A549 (cell line): ENCODE measurements around the gene STXBP6. TPM values are rescaled to one million over a fixed set of nuclear protein-coding genes. Genes with fewer than 3 reads are reported as not detected.

ENCODE experiments used
- ATAC-seq, 2 experiments: fragments of 200-7000 bp in 1 of 2; fragments of >200 bp in 1 of 2; cut with Nextera tagmentation in 1 of 2; cut with Tn5 transposase in 1 of 2; 3 replicates each; pipeline versions ENCODE4 v1.8.0 to v1.9.1; 2018 to 2020; ENCODE audit warnings: mild to moderate bottlenecking in 1 of 2, moderate library complexity in 1 of 2
- CTCF ChIA-PET: fragments of 300-600 bp; sonication (Branson Sonifier 250); formaldehyde crosslinking; extraction: SDS; loops from one replicate; lab custom pipeline; 2021; ENCODE audit warnings: antibody characterized with exemption, inconsistent platforms; lab: Yijun Ruan, JAX
- POLR2A ChIA-PET: fragments of 350-600 bp; formaldehyde crosslinking; extraction: SDS; loops from one replicate; lab custom pipeline; 2021; ENCODE audit warnings: antibody characterized with exemption, inconsistent platforms; lab: Yijun Ruan, JAX
- DNase-seq, 2 experiments: peaks; one replicate each; pipeline versions ENCODE4 v3.0.0 to v3.0.0-alpha.2; 2011 to 2016; ENCODE audit warnings: low read depth in 1 of 2, low spot score in 1 of 2
- FAIRE-seq: peaks from 2 replicates; lab custom pipeline; 2011; peaks lifted over from hg19 to GRCh38; lab: Jason Lieb, UNC
- H3K27ac ChIP-seq, 2 experiments: fragments of >200 bp; sonication (Bioruptor Twin); formaldehyde crosslinking; 3 replicates each; pipeline ENCODE4 v1.5.1; 2016 to 2017
- H3K4me1 ChIP-seq: fragments of >200 bp; sonication (Bioruptor Twin); formaldehyde crosslinking; 3 replicates; pipeline ENCODE4 v1.6.1; 2016
- H3K4me2 ChIP-seq: fragments of >200 bp; sonication (Bioruptor Twin); formaldehyde crosslinking; 3 replicates; pipeline ENCODE4 v1.6.1; 2016
- H3K4me3 ChIP-seq: fragments of >200 bp; sonication (Bioruptor Twin); formaldehyde crosslinking; 3 replicates; pipeline ENCODE4 v1.5.1; 2016
- H3K9me3 ChIP-seq: fragments of >200 bp; sonication (Bioruptor Twin); formaldehyde crosslinking; 3 replicates; pipeline ENCODE4 v1.6.1; 2016
- CHD2 ChIP-seq: fragments of 150-350 bp; IDR thresholded peaks from 2 replicates; pipeline ENCODE4 v1.6.1; 2014; ENCODE audit warnings: low read length; ENCODE audit not compliant: partially characterized antibody
- CTCF ChIP-seq: fragments of >200 bp; sonication (Bioruptor Twin); formaldehyde crosslinking; IDR thresholded peaks from 3 replicates; pipeline ENCODE4 v1.5.1; 2016
- EHF ChIP-seq: fragments of 250-450 bp; sonication (Bioruptor Pico); IDR thresholded peaks from 2 replicates; pipeline ENCODE4 v1.5.0; 2020; ENCODE audit warnings: mild to moderate bottlenecking
- ESRRA ChIP-seq: fragments of 150-350 bp; IDR thresholded peaks from 2 replicates; pipeline ENCODE4 v1.6.1; 2014; ENCODE audit warnings: mild to moderate bottlenecking, low read length, borderline replicate concordance
- FOSB ChIP-seq: fragments of 250-450 bp; sonication (Bioruptor Pico); IDR thresholded peaks from 2 replicates; pipeline ENCODE4 v1.5.0; 2020; ENCODE audit warnings: mild to moderate bottlenecking, moderate library complexity
- FOXS1 ChIP-seq: fragments of 250-450 bp; sonication (Bioruptor Pico); IDR thresholded peaks from 2 replicates; pipeline ENCODE4 v1.5.0; 2020; ENCODE audit warnings: mild to moderate bottlenecking, moderate library complexity
- HDAC2 ChIP-seq: fragments of 200-600 bp; sonication (generic); IDR thresholded peaks from 2 replicates; pipeline ENCODE4 v1.6.1; 2016
- HOXB13 ChIP-seq: fragments of 250-450 bp; sonication (Bioruptor Pico); IDR thresholded peaks from 2 replicates; pipeline ENCODE4 v1.5.0; 2020; ENCODE audit warnings: low read depth, mild to moderate bottlenecking, moderate library complexity
- HOXB5 ChIP-seq: fragments of 250-450 bp; sonication (Bioruptor Pico); IDR thresholded peaks from 2 replicates; pipeline ENCODE4 v1.5.0; 2020; ENCODE audit warnings: mild to moderate bottlenecking, moderate library complexity
- JUN ChIP-seq, 2 experiments: fragments of >200 bp; sonication (Bioruptor Twin); formaldehyde crosslinking; IDR thresholded peaks; 2 replicates in 1 of 2; 3 replicates in 1 of 2; pipeline ENCODE4 v1.6.1; 2016 to 2017
- KDM1A ChIP-seq: fragments of 200-600 bp; sonication (generic); IDR thresholded peaks from 2 replicates; pipeline ENCODE4 v1.6.1; 2016; ENCODE audit warnings: low read depth, mild to moderate bottlenecking
- KDM5A ChIP-seq: fragments of 200-600 bp; sonication (generic); IDR thresholded peaks from 2 replicates; pipeline ENCODE4 v1.6.1; 2016; ENCODE audit warnings: antibody characterized with exemption, mild to moderate bottlenecking
- MYC ChIP-seq: IDR thresholded peaks from 2 replicates; pipeline ENCODE4 v1.6.1; 2012; ENCODE audit warnings: mild to moderate bottlenecking, inconsistent platforms, low read length, improper control_type of control experiment, borderline replicate concordance
- NFE2L2 ChIP-seq: fragments of 150-350 bp; conservative IDR thresholded peaks from 2 replicates; pipeline ENCODE4 v1.6.1; 2014; ENCODE audit warnings: low read length
- RAD21 ChIP-seq, 2 experiments: fragments of >200 bp in 1 of 2; sonication (Bioruptor Twin) in 1 of 2; formaldehyde crosslinking in 1 of 2; IDR thresholded peaks in 1 of 2; conservative IDR thresholded peaks in 1 of 2; 2 replicates in 1 of 2; 3 replicates in 1 of 2; pipeline ENCODE4 v1.6.1; 2012 to 2018; ENCODE audit warnings: inconsistent platforms in 1 of 2
- REST ChIP-seq: fragments of 200-600 bp; sonication (generic); IDR thresholded peaks from 2 replicates; pipeline ENCODE4 v1.6.1; 2016; ENCODE audit warnings: antibody characterized with exemption, mild to moderate bottlenecking, moderate library complexity
- RFX5 ChIP-seq: fragments of 450-650 bp; IDR thresholded peaks from 2 replicates; pipeline ENCODE4 v1.7.1; 2014; ENCODE audit warnings: antibody characterized with exemption, mild to moderate bottlenecking, moderate library complexity
- SMC3 ChIP-seq: fragments of >200 bp; sonication (Bioruptor Twin); formaldehyde crosslinking; IDR thresholded peaks from 3 replicates; pipeline ENCODE4 v1.6.1; 2018; ENCODE audit warnings: inconsistent platforms
- TFCP2L1 ChIP-seq: fragments of 250-450 bp; sonication (Bioruptor Pico); IDR thresholded peaks from 2 replicates; pipeline ENCODE4 v1.5.0; 2021; ENCODE audit warnings: mild to moderate bottlenecking
- USF2 ChIP-seq: fragments of 450-650 bp; IDR thresholded peaks from 2 replicates; pipeline ENCODE4 v1.6.1; 2014; ENCODE audit warnings: antibody characterized with exemption
- ZSCAN20 ChIP-seq: fragments of 250-450 bp; sonication (Bioruptor Pico); IDR thresholded peaks from 2 replicates; pipeline ENCODE4 v1.8.0; 2022; ENCODE audit warnings: mild to moderate bottlenecking, moderate library complexity
- WGBS: methylation state at CpG from one replicate; pipeline ENCODE4 v1.1.6; 2017; ENCODE audit errors: missing lambda C conversion rate; 5-methylcytosine and 5-hydroxymethylcytosine counted together
- polyA plus RNA-seq, 4 experiments: library from polyadenylated mRNA; depleted of rRNA in 3 of 4; stranded (reverse); fragments of >200 nt; fragmentation: RNase III in 1 of 4; extraction: RNeasy Plus Mini Kit Qiagen cat#74134 plus additional on column Dnase treatment in 1 of 4; gene quantifications; 2 replicates in 3 of 4; 3 replicates in 1 of 4; pipeline ENCODE4 v1.2.3, GENCODE V29; 2011 to 2017

The STXBP6 gene
- polyA plus RNA-seq, 2 of the 4 experiments (the other 2 are of a cell fraction): 1.7 to 6.3 TPM

GRCh38 chr14:24993631-24994030 is 56.3 kb downstream of the STXBP6 start:
- Histone ChIP-seq H3K9me3 (no peaks in the 10 kb centered on the region), H3K4me3 (no peak overlapping the region), H3K4me2 (no peak overlapping the region), H3K27ac (no peak overlapping the region)
- FAIRE-seq (no peak), ATAC-seq (no peak)
- CTCF ChIA-PET: interaction anchor here (0.6 kb wide), 1 partner anchor 9 kb away, joined by 3 read pairs; no protein-coding TSS in a partner anchor
- TF ChIP-seq TFCP2L1 (CRISPR knock-in tag): no peak
- TF ChIP-seq CHD2: no peak
- TF ChIP-seq FOXS1: no peak
- TF ChIP-seq RFX5: no peak
- TF ChIP-seq HOXB13: no peak
- no peak for TF ChIP-seq USF2
- TF ChIP-seq MYC: no peak
- no peak for TF ChIP-seq HOXB5 (CRISPR knock-in tag)
- TF ChIP-seq CTCF: no peak
- no peak for TF ChIP-seq ZSCAN20 (CRISPR knock-in tag)
- TF ChIP-seq, all 56 proteins: peak for 0
- POLR2A ChIA-PET: no interaction called here
- H3K4me1 ChIP-seq: no peaks in the 10 kb centered on the region
- DNase-seq: no peak

- WGBS: 43% methylated on average over 5 of the region's 5 CpGs
- DNase-seq: no peak
- ATAC-seq: no peak
- Histone ChIP-seq H3K4me3 (no peak overlapping the region), H3K4me1 (no peaks in the 10 kb centered on the region), H3K27ac (no peak overlapping the region), H3K4me2 (no peak overlapping the region), H3K9me3 (no peaks in the 10 kb centered on the region)
- TF ChIP-seq REST: no peak
- CTCF ChIA-PET: no interaction called here
- no peak for FAIRE-seq
- POLR2A ChIA-PET: no interaction called here
Measured at GRCh38 chr14:24992624-24993360, 57.2 kb downstream of the STXBP6 start.

GRCh38 chr14:24991821-24992220 is 58.1 kb downstream of the STXBP6 start:
- 59% methylated on average over 6 of the region's 6 CpGs for WGBS
- no peak overlapping the region for H3K4me2 ChIP-seq
- POLR2A ChIA-PET: no interaction called here
- TF ChIP-seq SMC3 (no peak), NFE2L2 (no peak), EHF (no peak), CTCF (no peak), KDM5A (no peak), ESRRA (no peak), HDAC2 (no peak), FOSB (CRISPR knock-in tag) (no peak), KDM1A (no peak), RAD21 (conservative IDR thresholded peaks at IDR 0.05 in 1 of 2, IDR thresholded peaks at IDR 0.05 in 1 of 2) (no peak), JUN (IDR thresholded peaks at IDR 0.05) (no peak)
- TF ChIP-seq, all 56 proteins: peak for 0
- ATAC-seq (no peak), FAIRE-seq (no peak), DNase-seq (no peak)
- Histone ChIP-seq H3K4me1 (no peaks in the 10 kb centered on the region), H3K27ac (no peak overlapping the region), H3K9me3 (no peaks in the 10 kb centered on the region), H3K4me3 (no peak overlapping the region)
- CTCF ChIA-PET: interaction anchor here (1.5 kb wide), 1 partner anchor 12 kb away, joined by 3 read pairs; no protein-coding TSS in a partner anchor
